Measurements from ENCODE around the gene NBEAL2. TPM values are rescaled to one million over a fixed set of nuclear protein-coding genes. Genes with fewer than 3 reads are reported as not detected.

The NBEAL2 gene
- total RNA-seq, 6 experiments from 2014 or later: 8.9 to 11.7 (median 10.8) TPM

DNA sequence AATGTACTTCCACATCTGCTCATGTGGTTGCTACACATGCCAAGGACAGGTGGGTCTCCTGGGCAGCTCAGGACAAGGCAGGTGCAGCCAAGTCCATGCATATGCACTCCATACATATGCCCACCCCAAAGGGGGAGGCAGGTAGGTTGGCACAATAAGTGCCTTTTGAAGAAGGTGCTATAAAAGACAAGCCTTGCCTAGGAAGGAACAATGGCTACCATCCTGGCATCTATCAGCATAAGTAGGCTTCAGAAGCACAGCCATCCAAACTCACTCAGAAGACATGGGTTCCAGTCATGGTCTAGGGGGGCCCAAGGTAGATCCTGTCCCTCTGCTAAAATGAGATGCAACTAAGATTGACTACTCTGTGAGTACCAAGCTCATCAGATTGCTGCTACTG lies 34.6 kb downstream of the NBEAL2 start:
- peaks cover 0 to 34% (median 15%) of the 10 kb centered on the region in 4 donors for H3K4me1 ChIP-seq
- H3K27ac ChIP-seq: no peak overlapping the region
- no peak for DNase-seq
- intact Hi-C loops (cut with DNase I): no loop called here
- H3K4me3 ChIP-seq: no peak overlapping the region
- no peaks in the 10 kb centered on the region for H3K27me3 ChIP-seq
- ATAC-seq: no peak
- no peaks in the 10 kb centered on the region for H3K9me3 ChIP-seq
- TF ChIP-seq POLR2A (IDR thresholded peaks at IDR 0.05): no peak
- TF ChIP-seq, protein P1, sequence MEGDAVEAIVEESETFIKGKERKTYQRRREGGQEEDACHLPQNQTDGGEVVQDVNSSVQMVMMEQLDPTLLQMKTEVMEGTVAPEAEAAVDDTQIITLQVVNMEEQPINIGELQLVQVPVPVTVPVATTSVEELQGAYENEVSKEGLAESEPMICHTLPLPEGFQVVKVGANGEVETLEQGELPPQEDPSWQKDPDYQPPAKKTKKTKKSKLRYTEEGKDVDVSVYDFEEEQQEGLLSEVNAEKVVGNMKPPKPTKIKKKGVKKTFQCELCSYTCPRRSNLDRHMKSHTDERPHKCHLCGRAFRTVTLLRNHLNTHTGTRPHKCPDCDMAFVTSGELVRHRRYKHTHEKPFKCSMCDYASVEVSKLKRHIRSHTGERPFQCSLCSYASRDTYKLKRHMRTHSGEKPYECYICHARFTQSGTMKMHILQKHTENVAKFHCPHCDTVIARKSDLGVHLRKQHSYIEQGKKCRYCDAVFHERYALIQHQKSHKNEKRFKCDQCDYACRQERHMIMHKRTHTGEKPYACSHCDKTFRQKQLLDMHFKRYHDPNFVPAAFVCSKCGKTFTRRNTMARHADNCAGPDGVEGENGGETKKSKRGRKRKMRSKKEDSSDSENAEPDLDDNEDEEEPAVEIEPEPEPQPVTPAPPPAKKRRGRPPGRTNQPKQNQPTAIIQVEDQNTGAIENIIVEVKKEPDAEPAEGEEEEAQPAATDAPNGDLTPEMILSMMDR (IDR thresholded peaks at IDR 0.05): no peak
- H3K36me3 ChIP-seq: peaks cover 0 to 4% (median 0%) of the 10 kb centered on the region in 4 donors

DNA sequence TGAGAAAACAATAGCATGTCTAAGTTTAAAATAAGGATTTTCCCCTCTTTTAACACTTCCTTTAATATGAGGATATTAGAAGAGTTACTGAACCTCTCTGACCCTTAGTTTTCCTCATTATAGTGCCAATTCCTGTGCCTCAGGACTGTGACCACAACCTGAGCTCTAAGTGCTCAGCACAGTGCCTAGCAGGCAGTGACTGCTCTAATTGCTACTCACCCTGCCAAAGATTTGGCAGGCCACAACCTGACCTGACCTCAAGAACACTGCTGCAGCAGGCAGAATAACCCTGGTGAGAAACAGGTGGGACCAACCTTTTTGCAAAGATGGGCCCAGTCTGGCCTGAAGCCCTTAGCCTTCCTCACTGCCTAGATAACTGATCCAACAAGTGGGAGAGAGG lies 35.7 kb downstream of the NBEAL2 start:
- Histone ChIP-seq H3K36me3 (peaks cover 0 to 12% (median 0%) of the 10 kb centered on the region in 4 donors), H3K27me3 (no peaks in the 10 kb centered on the region), H3K9me3 (no peaks in the 10 kb centered on the region), H3K4me3 (no peak overlapping the region), H3K27ac (peak overlapping the region in 1 of 3 donors; percentile 5), H3K4me1 (peaks cover 0 to 34% (median 15%) of the 10 kb centered on the region in 4 donors)
- TF ChIP-seq POLR2A (IDR thresholded peaks at IDR 0.05): no peak
- TF ChIP-seq, protein P1 (IDR thresholded peaks at IDR 0.05): no peak
- ATAC-seq: peak in 3 of 4 donors; percentile 16 to 53 (median 21)
- DNase-seq: peak in 1 of 3 donors; percentile 48
- intact Hi-C loops (cut with DNase I): no loop called here

DNA sequence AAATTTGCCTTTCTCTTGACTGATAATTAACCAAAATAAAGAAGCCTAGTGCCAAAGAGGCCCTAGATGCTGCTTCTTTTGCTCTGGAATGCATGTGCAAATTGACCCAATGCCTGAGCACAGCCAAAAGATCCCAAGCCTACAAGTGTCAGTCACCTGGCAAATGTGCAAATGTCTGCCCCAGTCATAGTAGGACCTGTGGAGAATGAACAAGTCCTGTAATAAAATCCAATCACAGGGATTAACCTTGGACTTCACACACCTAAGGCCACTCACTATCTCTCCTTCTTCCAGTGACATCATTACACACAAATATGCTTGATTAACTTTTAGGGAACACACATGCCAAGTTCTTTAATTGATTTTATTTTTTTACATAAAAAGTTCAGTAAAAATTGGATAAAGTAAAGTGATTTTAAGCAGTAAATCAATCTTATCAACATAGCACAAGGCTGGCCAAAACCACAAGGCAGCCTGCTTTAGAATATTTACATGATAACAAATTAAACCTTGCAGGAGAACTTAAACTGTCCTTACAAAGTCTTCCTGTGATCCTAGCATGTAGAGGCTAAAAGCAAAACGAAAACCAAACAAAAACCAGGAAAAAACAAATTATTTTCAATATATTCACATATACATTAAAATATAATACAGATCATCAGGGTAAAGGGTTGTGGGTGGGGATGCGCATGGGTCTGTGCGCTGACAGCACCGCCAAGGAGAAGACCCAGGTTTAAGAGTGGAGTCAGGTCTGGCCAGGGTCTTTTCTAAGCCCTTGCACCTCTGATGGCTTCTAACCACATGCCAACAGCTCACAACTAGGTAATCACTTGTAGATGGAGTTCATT lies 36.8 kb downstream of the NBEAL2 start:
- no peaks in the 10 kb centered on the region for H3K9me3 ChIP-seq
- intact Hi-C loops (cut with DNase I): no loop called here
- peaks cover 0 to 37% (median 15%) of the 10 kb centered on the region in 4 donors for H3K4me1 ChIP-seq
- DNase-seq (peak in 1 of 3 donors; percentile 78), ATAC-seq (peak; percentile 49 to 75 (median 66))
- H3K27ac ChIP-seq: peak overlapping the region in 1 of 3 donors; percentile 33
- H3K36me3 ChIP-seq: peaks cover 0 to 12% (median 0%) of the 10 kb centered on the region in 4 donors
- H3K27me3 ChIP-seq: no peaks in the 10 kb centered on the region
- TF ChIP-seq, protein P1 (IDR thresholded peaks at IDR 0.05): no peak
- TF ChIP-seq POLR2A (IDR thresholded peaks at IDR 0.05): no peak
- no peak overlapping the region for H3K4me3 ChIP-seq
- WGBS (ENCODE audit: insufficient coverage, low coverage, low lambda C conversion rate, missing lambda C conversion rate): 75% methylated on average over 4 of the region's 4 CpGs

DNA sequence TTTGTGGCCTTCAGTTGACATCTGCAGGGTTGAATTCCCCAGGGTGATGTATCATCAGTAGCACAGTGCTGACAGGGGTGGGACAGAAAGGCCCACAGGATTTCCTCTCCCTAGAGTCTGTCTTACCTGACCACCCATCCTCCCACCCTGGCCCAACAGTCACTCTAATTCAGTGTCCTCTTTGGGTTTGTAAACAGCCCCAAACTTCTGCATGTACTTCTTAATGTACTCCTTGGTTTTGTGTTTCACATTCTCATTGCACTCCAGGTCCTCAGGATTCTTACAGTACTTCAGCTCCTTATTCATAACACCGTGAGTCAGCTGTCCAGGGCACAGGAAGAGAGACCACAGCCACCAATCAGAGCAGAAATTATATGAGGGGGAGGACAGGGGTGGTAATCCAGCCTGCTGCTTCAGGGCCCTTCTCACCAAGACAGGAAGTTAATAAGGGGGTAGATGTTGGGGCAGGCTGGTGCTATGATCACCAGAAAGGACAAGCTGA lies 37.5 kb downstream of the NBEAL2 start:
- DNase-seq (no peak), ATAC-seq (peak in 2 of 4 donors; percentile 3 to 11)
- H3K36me3 ChIP-seq: peaks cover 0 to 12% (median 0%) of the 10 kb centered on the region in 4 donors
- no peak overlapping the region for H3K4me3 ChIP-seq
- 40% methylated on average over 1 of the region's 1 CpG for WGBS (ENCODE audit: insufficient coverage, low coverage, low lambda C conversion rate, missing lambda C conversion rate)
- H3K4me1 ChIP-seq: peaks cover 0 to 37% (median 15%) of the 10 kb centered on the region in 4 donors
- TF ChIP-seq POLR2A (IDR thresholded peaks at IDR 0.05): no peak
- TF ChIP-seq, protein P1 (IDR thresholded peaks at IDR 0.05): no peak
- H3K9me3 ChIP-seq: no peaks in the 10 kb centered on the region
- H3K27me3 ChIP-seq: no peaks in the 10 kb centered on the region
- H3K27ac ChIP-seq: peak overlapping the region in 1 of 3 donors; percentile 33
- intact Hi-C loops (cut with DNase I): no loop called here

All from right lobe of liver (tissue), 6 donors.